Measurements from ENCODE around the gene MED27.

DNA sequence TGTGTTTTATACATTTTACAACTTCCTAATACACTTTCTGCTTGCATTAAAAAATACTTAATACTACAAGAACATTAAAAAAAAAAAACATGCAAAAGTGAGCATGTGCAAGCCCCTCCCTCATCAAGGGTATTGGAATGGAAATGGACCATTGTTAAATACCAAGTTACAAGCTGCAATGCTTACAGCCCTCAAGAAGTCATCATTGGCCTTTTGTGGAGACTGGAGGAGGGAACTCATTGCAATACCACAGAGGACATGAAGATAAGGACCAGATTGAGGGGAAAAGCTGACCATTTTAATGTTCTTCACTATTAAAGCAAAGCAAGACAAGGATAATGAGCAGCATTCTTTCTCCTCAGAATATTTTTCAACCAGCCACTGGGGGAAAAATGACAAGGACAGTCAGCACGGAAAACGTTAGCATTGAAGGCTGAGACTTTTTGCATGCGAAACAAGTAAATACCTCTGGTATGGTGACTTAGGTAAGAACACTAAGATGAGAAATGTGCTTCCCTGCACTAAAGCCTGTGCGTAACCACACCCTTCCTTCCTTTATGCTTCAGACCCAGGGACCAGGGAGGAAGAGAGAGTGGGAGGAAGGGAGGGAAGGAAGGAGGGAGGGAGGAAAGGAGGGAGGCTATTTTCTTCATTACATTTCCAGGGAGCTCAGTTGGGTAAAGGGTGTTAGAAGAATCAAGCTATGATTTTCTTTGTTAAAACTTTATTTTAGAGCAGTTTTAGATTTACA lies 198.7 kb downstream of the MED27 start:
- TF ChIP-seq, protein P1, sequence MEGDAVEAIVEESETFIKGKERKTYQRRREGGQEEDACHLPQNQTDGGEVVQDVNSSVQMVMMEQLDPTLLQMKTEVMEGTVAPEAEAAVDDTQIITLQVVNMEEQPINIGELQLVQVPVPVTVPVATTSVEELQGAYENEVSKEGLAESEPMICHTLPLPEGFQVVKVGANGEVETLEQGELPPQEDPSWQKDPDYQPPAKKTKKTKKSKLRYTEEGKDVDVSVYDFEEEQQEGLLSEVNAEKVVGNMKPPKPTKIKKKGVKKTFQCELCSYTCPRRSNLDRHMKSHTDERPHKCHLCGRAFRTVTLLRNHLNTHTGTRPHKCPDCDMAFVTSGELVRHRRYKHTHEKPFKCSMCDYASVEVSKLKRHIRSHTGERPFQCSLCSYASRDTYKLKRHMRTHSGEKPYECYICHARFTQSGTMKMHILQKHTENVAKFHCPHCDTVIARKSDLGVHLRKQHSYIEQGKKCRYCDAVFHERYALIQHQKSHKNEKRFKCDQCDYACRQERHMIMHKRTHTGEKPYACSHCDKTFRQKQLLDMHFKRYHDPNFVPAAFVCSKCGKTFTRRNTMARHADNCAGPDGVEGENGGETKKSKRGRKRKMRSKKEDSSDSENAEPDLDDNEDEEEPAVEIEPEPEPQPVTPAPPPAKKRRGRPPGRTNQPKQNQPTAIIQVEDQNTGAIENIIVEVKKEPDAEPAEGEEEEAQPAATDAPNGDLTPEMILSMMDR (conservative IDR thresholded peaks at IDR 0.05; ENCODE audit: low read depth, low read length) = no peak
- no peak for TF ChIP-seq EZH2 (IDR thresholded peaks at IDR 0.05; ENCODE audit: low read length, unreplicated experiment)
- TF ChIP-seq EZH2phosphoT487 (IDR thresholded peaks at IDR 0.05; ENCODE audit: borderline replicate concordance, low read length) = no peak
